SU-DHL-6 (cell line): ENCODE measurements around the gene YAF2.

Experiments used
- CTCF ChIP-seq: fragments of 200-600 bp; sonication (generic); IDR thresholded peaks from one replicate; pipeline ENCODE4 v1.5.1; 2017; ENCODE audit warnings: antibody characterized with exemption, mild to moderate bottlenecking, low read length, moderate library complexity; ENCODE audit not compliant: insufficient read depth, poor library complexity, severe bottlenecking
- EZH2phosphoT487 ChIP-seq: fragments of 200-600 bp; sonication (generic), shearing (Covaris generic); conservative IDR thresholded peaks from 2 replicates; pipeline ENCODE4 v1.6.1; 2018; ENCODE audit warnings: mild to moderate bottlenecking, antibody characterized with exemption, low read length, moderate library complexity, mixed read lengths

- TF ChIP-seq CTCF, result no peak
- no peak for TF ChIP-seq EZH2phosphoT487
Measured at GRCh38 chr12:42173961-42174521, 64.0 kb downstream of the YAF2 start.
